OCI-LY7 (cell line): ENCODE results near the gene GPN3.

Experiments
- CTCF ChIP-seq: fragments of 200-600 bp; sonication (generic); conservative IDR thresholded peaks from 2 replicates; pipeline ENCODE4 v1.5.1; 2014; ENCODE audit warnings: mild to moderate bottlenecking, antibody characterized with exemption, low read length, moderate library complexity, mixed read lengths
- EZH2phosphoT487 ChIP-seq: fragments of 200-600 bp; sonication (generic); IDR thresholded peaks from 2 replicates; pipeline ENCODE4 v1.6.1; 2018; ENCODE audit warnings: low read depth, borderline replicate concordance, mild to moderate bottlenecking, mixed run types, antibody characterized with exemption, low read length, moderate library complexity, mixed read lengths

- TF ChIP-seq EZH2phosphoT487 (no peak), CTCF (no peak)
These were observed 40.1 kb upstream of the GPN3 start for GRCh38 chr12:110508071-110508586.
